Measurements from ENCODE around the gene CTAG1A.

DNA sequence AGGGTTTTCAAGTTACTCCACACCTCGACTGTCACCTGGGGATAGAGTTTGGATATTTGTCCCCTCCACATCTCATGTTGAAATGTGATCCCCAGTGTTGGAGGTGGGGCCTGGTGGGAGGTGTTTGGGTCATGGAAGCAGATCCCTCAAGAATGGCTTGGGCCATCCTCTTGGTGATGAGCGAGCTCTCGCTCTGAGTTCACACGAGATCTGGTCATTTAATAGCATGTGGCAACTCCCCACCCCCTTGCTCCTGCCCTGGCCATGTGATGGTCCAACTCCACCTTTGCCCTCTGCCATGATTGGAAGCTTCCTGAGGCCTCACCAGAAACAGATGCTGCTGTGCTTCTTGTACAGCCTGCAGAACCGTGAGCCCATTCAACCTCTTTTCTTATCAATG, 8.3 kb downstream of the CTAG1A start:
- TF ChIP-seq, protein P1, sequence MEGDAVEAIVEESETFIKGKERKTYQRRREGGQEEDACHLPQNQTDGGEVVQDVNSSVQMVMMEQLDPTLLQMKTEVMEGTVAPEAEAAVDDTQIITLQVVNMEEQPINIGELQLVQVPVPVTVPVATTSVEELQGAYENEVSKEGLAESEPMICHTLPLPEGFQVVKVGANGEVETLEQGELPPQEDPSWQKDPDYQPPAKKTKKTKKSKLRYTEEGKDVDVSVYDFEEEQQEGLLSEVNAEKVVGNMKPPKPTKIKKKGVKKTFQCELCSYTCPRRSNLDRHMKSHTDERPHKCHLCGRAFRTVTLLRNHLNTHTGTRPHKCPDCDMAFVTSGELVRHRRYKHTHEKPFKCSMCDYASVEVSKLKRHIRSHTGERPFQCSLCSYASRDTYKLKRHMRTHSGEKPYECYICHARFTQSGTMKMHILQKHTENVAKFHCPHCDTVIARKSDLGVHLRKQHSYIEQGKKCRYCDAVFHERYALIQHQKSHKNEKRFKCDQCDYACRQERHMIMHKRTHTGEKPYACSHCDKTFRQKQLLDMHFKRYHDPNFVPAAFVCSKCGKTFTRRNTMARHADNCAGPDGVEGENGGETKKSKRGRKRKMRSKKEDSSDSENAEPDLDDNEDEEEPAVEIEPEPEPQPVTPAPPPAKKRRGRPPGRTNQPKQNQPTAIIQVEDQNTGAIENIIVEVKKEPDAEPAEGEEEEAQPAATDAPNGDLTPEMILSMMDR (IDR thresholded peaks at IDR 0.05; ENCODE audit: low read depth, low read length, poor library complexity, severe bottlenecking), result no peak
- TF ChIP-seq EZH2phosphoT487 (IDR thresholded peaks at IDR 0.05; ENCODE audit: borderline replicate concordance, low read length), result no peak
